Measurements from ENCODE around the gene AKAP8L.
"Not testable (repeated sequence)": the region's sequence is repeated elsewhere in the genome, so short reads cannot be mapped to it uniquely, and the experiment has no call there.

The AKAP8L gene

DNA sequence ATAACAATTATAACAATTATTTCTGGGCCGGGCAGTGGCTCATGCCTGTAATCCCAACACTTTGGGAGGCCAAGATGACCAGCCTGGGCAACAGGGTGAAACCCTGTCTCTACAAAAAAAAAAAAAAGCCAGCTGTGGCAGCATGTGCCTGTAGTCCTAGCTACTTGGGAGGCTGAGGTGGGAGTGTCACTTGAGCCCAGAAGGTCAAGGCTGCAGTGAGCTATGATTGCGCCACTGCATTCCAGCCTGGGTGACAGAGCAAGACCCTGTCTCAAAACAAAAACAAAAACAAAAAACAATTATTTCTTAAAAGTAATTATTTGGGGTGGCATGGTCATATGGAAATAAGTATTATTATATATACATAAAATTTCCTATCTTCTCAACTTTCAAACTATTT lies 7.4 kb downstream of the AKAP8L start:
- H3K4me1 ChIP-seq (ENCODE audit: control insufficient read depth, insufficient read depth, low read length); H3K27me3 ChIP-seq (ENCODE audit: control insufficient read depth, insufficient read depth, low read length); H3K9me3 ChIP-seq (ENCODE audit: control insufficient read depth, insufficient read depth, low read length); H3K27ac ChIP-seq (ENCODE audit: low read length); DNase-seq (ENCODE audit: low read depth, low spot score); H3K36me3 ChIP-seq (ENCODE audit: control insufficient read depth, insufficient read depth, low read length); H3K4me3 ChIP-seq (ENCODE audit: low read length): not testable (repeated sequence)
- no CpG with 5 or more reads among the region's 2 CpGs for whole genome bisulfite sequencing (ENCODE audit: insufficient coverage, insufficient read length)

DNA sequence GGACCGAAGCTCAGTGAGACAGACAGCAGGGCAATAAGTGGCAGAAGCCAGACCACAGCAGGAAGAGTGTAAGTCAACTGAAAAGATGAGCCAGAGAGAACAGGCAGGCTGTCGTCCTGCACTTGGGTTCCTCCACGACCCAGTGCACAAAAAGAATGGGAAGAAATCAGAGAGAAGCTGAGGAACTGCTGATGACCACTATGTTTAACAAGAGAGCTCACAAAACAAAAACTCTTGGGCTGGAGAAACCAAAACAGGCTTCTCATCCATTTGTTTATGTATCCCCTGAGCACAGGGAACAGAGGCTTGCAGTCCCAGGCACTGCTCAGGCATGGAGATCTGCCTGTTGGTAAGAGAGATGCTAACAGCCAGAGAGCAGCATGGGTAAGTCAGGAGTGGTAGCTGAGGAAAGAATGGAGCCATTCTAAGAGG lies 14.0 kb downstream of the AKAP8L start:
- no peak overlapping the region for H3K27ac ChIP-seq (ENCODE audit: low read length)
- H3K4me3 ChIP-seq (ENCODE audit: low read length) = no peak overlapping the region
- no peaks in the 10 kb centered on the region for H3K27me3 ChIP-seq (ENCODE audit: control insufficient read depth, insufficient read depth, low read length)
- WGBS (ENCODE audit: insufficient coverage, insufficient read length) = no CpG with 5 or more reads among the region's 3 CpGs
- H3K36me3 ChIP-seq (ENCODE audit: control insufficient read depth, insufficient read depth, low read length) = peaks cover 19% of the 10 kb centered on the region
- DNase-seq (ENCODE audit: low read depth, low spot score) = no peak
- H3K9me3 ChIP-seq (ENCODE audit: control insufficient read depth, insufficient read depth, low read length) = no peaks in the 10 kb centered on the region
- no peaks in the 10 kb centered on the region for H3K4me1 ChIP-seq (ENCODE audit: control insufficient read depth, insufficient read depth, low read length)

DNA sequence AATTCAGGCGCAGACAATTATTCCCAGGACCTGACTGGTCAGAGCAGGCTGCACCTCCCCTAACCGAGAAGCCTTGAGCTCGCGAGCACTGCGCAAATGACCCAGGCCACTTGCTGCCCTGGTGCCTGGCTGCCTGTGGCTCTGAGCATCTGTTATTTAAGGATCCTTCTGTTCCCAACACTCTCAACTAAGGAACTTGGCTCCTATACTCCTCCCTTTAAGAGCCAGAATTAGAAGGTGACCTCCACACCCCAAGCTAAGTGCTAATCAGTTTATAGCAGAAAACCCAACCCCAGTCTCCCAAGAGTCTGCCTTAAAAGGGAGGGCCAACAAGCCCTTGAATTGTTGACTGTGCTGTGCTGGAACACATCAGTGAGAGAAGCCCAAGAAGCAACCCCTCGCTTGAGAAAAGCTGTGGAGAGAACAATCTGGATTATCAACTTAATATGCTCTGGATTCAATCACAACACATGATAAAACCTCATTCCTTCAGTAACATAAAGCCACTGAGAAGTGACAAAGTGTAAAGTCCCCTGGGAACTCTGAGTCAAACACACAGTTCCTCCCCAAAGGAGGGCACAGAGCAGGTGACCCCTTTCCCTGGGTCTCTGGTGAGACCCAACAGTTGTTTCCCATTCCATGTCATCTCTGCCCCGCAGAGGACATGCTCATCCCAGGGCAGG lies 14.6 kb downstream of the AKAP8L start:
- no peak for DNase-seq (ENCODE audit: low read depth, low spot score)
- H3K27me3 ChIP-seq (ENCODE audit: control insufficient read depth, insufficient read depth, low read length) = no peaks in the 10 kb centered on the region
- H3K4me3 ChIP-seq (ENCODE audit: low read length) = no peak overlapping the region
- no peaks in the 10 kb centered on the region for H3K4me1 ChIP-seq (ENCODE audit: control insufficient read depth, insufficient read depth, low read length)
- peaks cover 21% of the 10 kb centered on the region for H3K36me3 ChIP-seq (ENCODE audit: control insufficient read depth, insufficient read depth, low read length)
- H3K27ac ChIP-seq (ENCODE audit: low read length) = no peak overlapping the region
- H3K9me3 ChIP-seq (ENCODE audit: control insufficient read depth, insufficient read depth, low read length) = no peaks in the 10 kb centered on the region
- WGBS (ENCODE audit: insufficient coverage, insufficient read length) = no CpG with 5 or more reads among the region's 7 CpGs

DNA sequence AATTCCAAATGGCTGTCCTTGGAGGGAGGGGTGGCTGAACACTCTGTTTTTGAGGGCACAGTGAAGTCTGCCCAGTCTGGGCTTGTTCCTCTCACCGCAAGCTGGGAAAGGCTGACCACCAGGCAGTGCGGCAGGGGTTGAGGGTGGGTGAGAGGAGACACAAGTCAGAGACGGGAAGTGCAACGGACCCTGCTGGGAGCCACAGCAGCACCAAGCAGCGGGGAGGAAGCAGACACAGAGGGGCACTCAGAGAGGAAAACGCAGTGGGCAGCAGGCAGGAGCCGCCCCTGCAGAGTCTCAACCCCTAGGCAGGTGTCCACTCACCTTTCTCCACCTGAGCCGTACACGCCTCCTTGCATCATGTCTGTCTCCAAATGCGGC lies 15.6 kb downstream of the AKAP8L start:
- WGBS (ENCODE audit: insufficient coverage, insufficient read length) = no CpG with 5 or more reads among the region's 10 CpGs
- H3K27ac ChIP-seq (ENCODE audit: low read length) = no peak overlapping the region
- H3K9me3 ChIP-seq (ENCODE audit: control insufficient read depth, insufficient read depth, low read length) = no peaks in the 10 kb centered on the region
- H3K4me3 ChIP-seq (ENCODE audit: low read length) = no peak overlapping the region
- H3K4me1 ChIP-seq (ENCODE audit: control insufficient read depth, insufficient read depth, low read length) = no peaks in the 10 kb centered on the region
- DNase-seq (ENCODE audit: low read depth, low spot score) = no peak
- H3K27me3 ChIP-seq (ENCODE audit: control insufficient read depth, insufficient read depth, low read length) = no peaks in the 10 kb centered on the region
- peaks cover 32% of the 10 kb centered on the region for H3K36me3 ChIP-seq (ENCODE audit: control insufficient read depth, insufficient read depth, low read length)

DNA sequence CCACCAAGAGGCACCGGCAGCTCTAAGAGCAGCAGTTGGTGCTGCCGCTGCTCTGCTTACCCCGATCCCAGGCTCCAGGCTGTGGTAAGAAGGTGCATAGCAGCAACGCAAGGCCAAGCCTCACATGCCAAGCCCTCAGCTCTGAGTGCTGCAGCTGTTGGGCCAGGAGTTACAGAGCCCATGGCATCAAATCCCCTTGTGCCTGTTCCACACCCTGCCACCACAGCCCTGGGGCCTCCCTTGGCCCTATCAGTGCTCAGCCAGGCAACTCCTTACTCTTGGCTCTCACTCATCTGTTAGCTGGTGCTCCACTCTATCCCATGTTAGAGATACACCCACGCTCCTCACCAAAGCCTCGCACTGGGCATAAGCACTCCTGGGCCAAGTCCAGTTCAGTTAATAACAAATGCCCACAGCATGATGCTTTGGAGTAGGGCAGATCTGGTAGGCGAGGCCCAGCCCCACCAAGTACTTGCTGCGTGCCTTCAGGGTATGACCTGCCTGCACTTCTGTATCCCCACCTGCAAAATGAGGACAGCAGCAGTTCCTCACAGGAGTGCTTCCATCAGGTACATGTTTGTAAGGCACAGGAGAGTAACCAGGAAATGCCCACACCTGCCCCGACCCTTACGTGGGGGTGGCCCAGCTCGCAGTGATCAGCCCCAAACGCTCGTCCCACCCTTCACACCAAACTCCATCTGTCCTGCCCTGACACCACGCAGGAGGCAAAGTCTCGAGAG lies 16.2 kb downstream of the AKAP8L start:
- H3K9me3 ChIP-seq (ENCODE audit: control insufficient read depth, insufficient read depth, low read length) = no peaks in the 10 kb centered on the region
- DNase-seq (ENCODE audit: low read depth, low spot score) = no peak
- peaks cover 37% of the 10 kb centered on the region for H3K36me3 ChIP-seq (ENCODE audit: control insufficient read depth, insufficient read depth, low read length)
- H3K27me3 ChIP-seq (ENCODE audit: control insufficient read depth, insufficient read depth, low read length) = no peaks in the 10 kb centered on the region
- no peak overlapping the region for H3K4me3 ChIP-seq (ENCODE audit: low read length)
- H3K4me1 ChIP-seq (ENCODE audit: control insufficient read depth, insufficient read depth, low read length) = peaks cover 1% of the 10 kb centered on the region; the same call in 1 of the 2 replicates
- no peak overlapping the region for H3K27ac ChIP-seq (ENCODE audit: low read length)
- no CpG with 5 or more reads among the region's 15 CpGs for WGBS (ENCODE audit: insufficient coverage, insufficient read length)

DNA sequence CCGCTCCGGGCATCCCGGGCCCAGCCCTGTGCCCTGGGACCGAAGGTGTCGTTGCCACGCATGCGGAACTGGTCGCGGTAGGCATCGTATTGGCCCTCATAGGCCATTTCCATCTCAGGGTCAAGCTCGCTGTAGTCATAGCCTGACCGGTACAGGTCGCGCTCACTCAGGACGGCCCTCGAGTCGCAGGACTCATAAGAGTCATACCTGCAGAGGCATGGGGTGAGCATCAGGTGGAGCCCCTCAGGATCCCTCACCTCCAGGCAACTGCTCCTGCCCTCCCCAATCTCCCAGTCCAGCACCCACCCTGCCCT lies 17.4 kb downstream of the AKAP8L start:
- no peaks in the 10 kb centered on the region for H3K9me3 ChIP-seq (ENCODE audit: control insufficient read depth, insufficient read depth, low read length)
- no peaks in the 10 kb centered on the region for H3K27me3 ChIP-seq (ENCODE audit: control insufficient read depth, insufficient read depth, low read length)
- no peak for DNase-seq (ENCODE audit: low read depth, low spot score)
- H3K4me3 ChIP-seq (ENCODE audit: low read length) = no peak overlapping the region
- peaks cover 1% of the 10 kb centered on the region; the same call in 1 of the 2 replicates for H3K4me1 ChIP-seq (ENCODE audit: control insufficient read depth, insufficient read depth, low read length)
- peaks cover 49% of the 10 kb centered on the region for H3K36me3 ChIP-seq (ENCODE audit: control insufficient read depth, insufficient read depth, low read length)
- H3K27ac ChIP-seq (ENCODE audit: low read length) = no peak overlapping the region
- WGBS (ENCODE audit: insufficient coverage, insufficient read length) = no CpG with 5 or more reads among the region's 17 CpGs

DNA sequence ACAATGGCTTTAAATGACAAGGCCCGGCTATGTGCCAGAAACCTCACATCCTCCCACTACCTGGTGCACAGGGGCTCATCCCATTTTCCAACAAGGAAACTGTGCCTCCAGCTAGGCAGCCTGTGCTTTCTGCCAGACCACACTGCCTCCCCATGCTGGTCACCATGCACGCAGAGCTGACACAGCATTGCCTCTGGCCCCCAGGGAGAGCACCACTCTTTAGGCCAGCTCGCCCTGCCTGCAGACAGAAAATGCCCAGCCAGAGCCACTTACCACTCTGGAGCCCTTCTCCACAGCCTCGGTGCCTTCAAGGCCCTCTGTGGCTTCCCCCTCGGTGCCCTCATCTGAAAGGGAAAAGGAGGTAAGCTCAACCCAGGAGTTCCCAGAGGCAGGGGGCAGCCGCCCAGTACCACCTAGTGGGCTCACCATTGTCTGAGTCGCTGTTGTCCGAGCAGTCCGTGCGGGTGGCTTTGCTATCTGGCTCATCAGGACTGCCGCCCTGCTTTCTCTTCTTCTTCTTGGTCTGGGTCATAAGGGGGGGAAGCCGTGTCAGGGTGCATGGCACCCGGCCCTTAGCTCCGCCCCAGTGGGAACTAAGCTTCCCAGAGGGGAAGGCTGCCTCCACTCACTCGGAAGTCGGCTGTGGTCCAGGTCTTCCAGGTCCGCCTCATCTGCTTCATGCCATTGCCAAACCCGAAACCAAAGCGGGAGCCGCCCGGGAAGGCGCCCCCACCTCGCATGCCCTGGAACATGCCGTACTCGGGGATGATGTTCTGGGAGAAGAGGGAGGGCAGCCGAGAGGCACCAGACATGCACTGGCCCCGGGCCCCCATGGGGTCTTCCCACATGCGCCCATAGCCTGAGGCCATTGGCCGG lies 18.0 kb downstream of the AKAP8L start:
- WGBS (ENCODE audit: insufficient coverage, insufficient read length) = no CpG with 5 or more reads among the region's 29 CpGs
- no peak for DNase-seq (ENCODE audit: low read depth, low spot score)
- no peak overlapping the region for H3K4me3 ChIP-seq (ENCODE audit: low read length)
- no peaks in the 10 kb centered on the region for H3K9me3 ChIP-seq (ENCODE audit: control insufficient read depth, insufficient read depth, low read length)
- peaks cover 54% of the 10 kb centered on the region for H3K36me3 ChIP-seq (ENCODE audit: control insufficient read depth, insufficient read depth, low read length)
- H3K4me1 ChIP-seq (ENCODE audit: control insufficient read depth, insufficient read depth, low read length) = peaks cover 1% of the 10 kb centered on the region; the same call in 1 of the 2 replicates
- no peaks in the 10 kb centered on the region for H3K27me3 ChIP-seq (ENCODE audit: control insufficient read depth, insufficient read depth, low read length)
- H3K27ac ChIP-seq (ENCODE audit: low read length) = no peak overlapping the region

DNA sequence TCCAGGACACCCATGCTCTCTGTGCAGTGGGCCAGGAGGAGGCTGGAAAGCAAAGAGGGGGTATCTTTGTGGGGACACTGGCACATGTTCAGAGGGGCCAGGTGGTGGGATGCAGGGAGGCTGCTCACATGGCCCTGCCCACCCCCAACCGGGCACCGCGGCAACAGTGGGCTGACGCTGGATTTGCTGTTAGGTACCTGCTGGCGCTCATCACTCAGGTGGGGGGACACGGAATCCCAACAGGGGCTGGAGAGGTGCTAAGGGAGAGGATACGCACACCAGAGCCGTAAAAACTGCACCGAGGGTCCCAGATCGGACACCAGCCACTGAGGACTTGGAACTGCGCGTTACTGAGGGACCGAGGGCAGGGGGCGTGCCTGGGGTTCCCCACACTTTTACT lies 19.2 kb downstream of the AKAP8L start:
- Histone ChIP-seq H3K9me3 (ENCODE audit: control insufficient read depth, insufficient read depth, low read length) (no peaks in the 10 kb centered on the region), H3K36me3 (ENCODE audit: control insufficient read depth, insufficient read depth, low read length) (peaks cover 54% of the 10 kb centered on the region), H3K4me3 (ENCODE audit: low read length) (no peak overlapping the region), H3K27ac (ENCODE audit: low read length) (no peak overlapping the region), H3K4me1 (ENCODE audit: control insufficient read depth, insufficient read depth, low read length) (peaks cover 1% of the 10 kb centered on the region; the same call in 1 of the 2 replicates), H3K27me3 (ENCODE audit: control insufficient read depth, insufficient read depth, low read length) (no peaks in the 10 kb centered on the region)
- DNase-seq (ENCODE audit: low read depth, low spot score) = no peak
- WGBS (ENCODE audit: insufficient coverage, insufficient read length) = no CpG with 5 or more reads among the region's 14 CpGs

DNA sequence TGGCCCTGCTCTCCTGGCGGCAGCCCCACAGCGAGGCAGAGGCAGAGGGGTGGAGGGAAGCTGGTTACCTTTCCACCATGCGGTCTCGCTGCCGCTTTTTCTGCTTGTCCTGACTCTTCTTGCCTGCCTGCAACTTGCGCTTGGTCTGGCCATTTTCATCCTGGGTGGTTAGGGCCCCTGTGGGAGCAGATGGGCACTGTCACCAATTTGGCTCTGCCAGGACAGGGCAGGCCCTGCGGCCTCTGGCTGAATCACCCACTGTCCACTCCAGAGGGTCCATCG lies 19.6 kb downstream of the AKAP8L start:
- Histone ChIP-seq H3K4me3 (ENCODE audit: low read length) (no peak overlapping the region), H3K27ac (ENCODE audit: low read length) (no peak overlapping the region), H3K27me3 (ENCODE audit: control insufficient read depth, insufficient read depth, low read length) (no peaks in the 10 kb centered on the region), H3K36me3 (ENCODE audit: control insufficient read depth, insufficient read depth, low read length) (peaks cover 57% of the 10 kb centered on the region), H3K4me1 (ENCODE audit: control insufficient read depth, insufficient read depth, low read length) (peaks cover 1% of the 10 kb centered on the region; the same call in 1 of the 2 replicates), H3K9me3 (ENCODE audit: control insufficient read depth, insufficient read depth, low read length) (no peaks in the 10 kb centered on the region)
- DNase-seq (ENCODE audit: low read depth, low spot score) = no peak
- WGBS (ENCODE audit: insufficient coverage, insufficient read length) = no CpG with 5 or more reads among the region's 8 CpGs

DNA sequence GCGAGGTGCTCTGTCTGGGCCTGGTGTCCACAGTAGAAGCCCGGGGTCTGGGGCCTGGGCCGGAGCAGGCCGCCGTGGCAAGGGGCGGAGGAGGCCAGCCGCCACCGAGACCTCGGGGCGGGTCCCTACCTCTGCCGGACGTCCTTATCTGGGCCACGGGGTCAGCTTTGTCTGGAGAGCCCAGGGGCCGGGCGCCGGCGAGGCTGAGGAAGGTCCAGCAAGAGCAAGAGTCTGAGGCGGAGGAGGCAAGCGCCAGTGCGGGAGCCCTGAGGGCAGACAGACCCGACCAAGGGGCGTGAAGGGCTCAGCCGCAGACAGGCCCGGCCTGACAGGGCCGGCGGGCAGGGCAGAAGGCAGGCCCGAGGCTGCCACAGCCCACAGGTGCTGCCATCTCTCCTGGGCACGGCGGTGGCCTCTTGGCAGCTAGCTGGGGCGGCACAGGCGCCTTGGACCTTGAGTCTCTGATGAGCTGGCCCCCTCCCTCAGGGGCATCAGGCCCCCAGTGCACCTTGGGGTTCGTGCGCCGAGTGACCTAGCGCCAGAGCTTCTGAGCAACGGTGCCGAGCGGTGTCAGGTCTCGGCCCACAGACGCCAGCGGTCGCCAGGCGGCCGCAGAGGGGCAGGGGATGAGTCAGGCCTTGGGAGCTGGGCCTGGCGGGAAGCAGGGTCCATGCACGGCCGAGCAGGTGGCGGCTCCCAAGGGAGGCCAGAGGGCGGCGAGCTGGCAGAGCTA lies 20.1 kb downstream of the AKAP8L start:
- no peak for DNase-seq (ENCODE audit: low read depth, low spot score)

More for the DNA sequence above, 20.1 kb downstream of the AKAP8L start:
- no CpG with 5 or more reads among the region's 50 CpGs for WGBS (ENCODE audit: insufficient coverage, insufficient read length)
- H3K27ac ChIP-seq (ENCODE audit: low read length) = no peak overlapping the region
- H3K4me3 ChIP-seq (ENCODE audit: low read length) = no peak overlapping the region
- no peaks in the 10 kb centered on the region for H3K9me3 ChIP-seq (ENCODE audit: control insufficient read depth, insufficient read depth, low read length)
- H3K4me1 ChIP-seq (ENCODE audit: control insufficient read depth, insufficient read depth, low read length) = peaks cover 1% of the 10 kb centered on the region; the same call in 1 of the 2 replicates
- peaks cover 58% of the 10 kb centered on the region for H3K36me3 ChIP-seq (ENCODE audit: control insufficient read depth, insufficient read depth, low read length)
- no peaks in the 10 kb centered on the region for H3K27me3 ChIP-seq (ENCODE audit: control insufficient read depth, insufficient read depth, low read length)
